Raji (cell line): ENCODE measurements around the gene SPSB2.

Experiments used
- POLR2A ChIP-seq: IDR thresholded peaks from 2 replicates; pipeline ENCODE4 v1.6.1; 2011; ENCODE audit warnings: low read depth, low read length, control low read depth; ENCODE audit not compliant: insufficient read depth

SPSB2 gene, protein sequence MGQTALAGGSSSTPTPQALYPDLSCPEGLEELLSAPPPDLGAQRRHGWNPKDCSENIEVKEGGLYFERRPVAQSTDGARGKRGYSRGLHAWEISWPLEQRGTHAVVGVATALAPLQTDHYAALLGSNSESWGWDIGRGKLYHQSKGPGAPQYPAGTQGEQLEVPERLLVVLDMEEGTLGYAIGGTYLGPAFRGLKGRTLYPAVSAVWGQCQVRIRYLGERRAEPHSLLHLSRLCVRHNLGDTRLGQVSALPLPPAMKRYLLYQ

DNA sequence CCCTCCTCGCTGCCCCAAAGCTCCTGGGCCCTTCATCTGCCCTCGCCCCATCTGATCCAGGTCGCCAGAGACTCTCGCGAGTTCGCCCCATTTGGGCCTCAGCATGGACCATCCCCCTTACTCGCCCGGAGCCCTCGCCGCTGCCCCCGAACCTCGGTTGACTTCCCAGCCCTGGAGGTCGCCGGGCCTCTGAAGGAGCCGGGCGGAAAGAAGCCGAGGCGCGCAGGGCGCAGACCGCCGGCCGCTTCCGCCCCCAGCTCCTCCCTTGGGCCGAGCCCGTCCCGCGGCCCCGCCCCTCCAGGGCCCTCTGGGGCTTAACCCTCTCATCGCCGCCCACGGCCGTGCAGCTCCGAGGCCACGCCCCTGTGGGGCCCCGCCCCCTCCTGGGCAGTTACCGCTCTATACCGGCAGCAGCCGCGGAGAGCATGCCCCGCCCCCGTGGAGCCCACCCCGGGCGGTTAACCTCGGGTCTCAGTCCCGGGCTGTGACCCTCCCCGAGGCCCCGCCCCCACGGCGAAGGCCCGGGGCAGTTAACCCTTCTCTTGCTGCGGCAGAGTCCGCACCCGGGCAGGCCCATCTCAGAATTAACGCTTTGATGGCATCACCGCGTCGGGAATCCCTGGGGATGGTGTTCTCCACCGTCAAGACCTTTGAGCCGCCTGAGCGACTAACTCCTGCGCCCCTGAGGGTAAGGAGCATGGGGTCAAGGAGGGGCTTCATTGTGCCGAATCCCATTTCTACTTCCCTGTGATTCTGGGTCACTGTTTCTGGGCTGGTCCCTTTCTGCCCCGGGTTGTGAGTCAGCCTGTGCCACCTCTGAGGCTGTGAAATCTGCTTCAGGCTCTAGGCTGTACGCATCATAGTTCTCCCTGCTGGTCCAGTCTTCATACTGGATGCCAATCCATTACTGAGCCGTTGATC is at the start of gene SPSB2:
TSS of gene SPSB2 (minus strand) at position 210 of the 921 bp plus-strand sequence. CDS start 402 bp downstream, outside the sequence.
- peak; percentile 67 for TF ChIP-seq POLR2A

DNA sequence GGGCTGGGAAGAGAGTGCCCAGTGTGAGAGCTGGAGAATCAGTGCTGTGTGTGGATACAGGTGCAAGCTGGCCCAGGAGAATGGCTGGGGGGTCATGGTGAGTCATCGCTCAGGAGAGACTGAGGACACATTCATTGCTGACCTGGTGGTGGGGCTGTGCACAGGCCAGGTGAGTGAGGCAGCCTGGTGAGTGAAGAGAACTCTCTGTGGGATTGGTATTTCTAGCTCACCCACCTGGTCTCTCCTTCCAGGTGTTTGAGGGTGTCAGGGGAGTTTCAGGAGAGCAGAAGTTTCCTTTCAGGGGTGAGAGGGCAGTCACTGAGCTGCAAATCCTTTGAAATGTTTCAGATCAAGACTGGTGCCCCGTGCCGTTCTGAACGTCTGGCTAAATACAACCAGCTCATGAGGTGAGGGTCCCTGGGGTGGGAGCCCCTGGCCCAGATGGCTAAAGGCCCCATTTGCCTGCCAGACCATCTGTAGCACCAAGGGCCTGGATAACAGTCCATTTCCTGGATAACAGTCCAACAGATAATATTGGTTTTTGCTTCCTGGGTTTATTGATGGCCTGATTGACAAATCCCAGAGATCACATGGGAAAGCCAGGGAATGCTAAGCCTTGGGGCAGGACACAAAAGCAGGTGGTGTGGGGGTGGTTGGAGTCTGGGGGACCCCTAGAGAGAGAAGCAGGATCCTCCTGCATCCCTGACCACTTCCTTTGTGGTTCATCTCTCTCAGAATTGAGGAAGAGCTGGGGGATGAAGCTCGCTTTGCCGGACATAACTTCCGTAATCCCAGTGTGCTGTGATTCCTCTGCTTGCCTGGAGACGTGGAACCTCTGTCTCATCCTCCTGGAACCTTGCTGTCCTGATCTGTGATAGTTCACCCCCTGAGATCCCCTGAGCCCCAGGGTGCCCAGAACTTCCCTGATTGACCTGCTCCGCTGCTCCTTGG is 49.2 kb upstream of the SPSB2 start:
- TF ChIP-seq POLR2A = no peak

DNA sequence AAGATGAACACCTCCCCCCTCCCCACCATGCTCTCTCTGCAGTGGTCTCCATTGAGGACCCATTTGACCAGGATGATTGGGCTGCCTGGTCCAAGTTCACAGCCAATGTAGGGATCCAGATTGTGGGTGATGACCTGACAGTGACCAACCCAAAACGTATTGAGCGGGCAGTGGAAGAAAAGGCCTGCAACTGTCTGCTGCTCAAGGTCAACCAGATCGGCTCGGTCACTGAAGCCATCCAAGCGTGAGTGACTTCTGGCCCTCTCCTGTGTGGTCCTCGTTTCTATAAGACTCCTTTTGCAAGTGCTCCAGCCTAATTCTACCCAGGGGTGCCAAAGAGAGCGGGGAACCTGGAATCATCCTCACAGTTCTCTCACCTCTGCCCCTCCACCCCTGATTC is 48.4 kb upstream of the SPSB2 start:
- TF ChIP-seq POLR2A = no peak

DNA sequence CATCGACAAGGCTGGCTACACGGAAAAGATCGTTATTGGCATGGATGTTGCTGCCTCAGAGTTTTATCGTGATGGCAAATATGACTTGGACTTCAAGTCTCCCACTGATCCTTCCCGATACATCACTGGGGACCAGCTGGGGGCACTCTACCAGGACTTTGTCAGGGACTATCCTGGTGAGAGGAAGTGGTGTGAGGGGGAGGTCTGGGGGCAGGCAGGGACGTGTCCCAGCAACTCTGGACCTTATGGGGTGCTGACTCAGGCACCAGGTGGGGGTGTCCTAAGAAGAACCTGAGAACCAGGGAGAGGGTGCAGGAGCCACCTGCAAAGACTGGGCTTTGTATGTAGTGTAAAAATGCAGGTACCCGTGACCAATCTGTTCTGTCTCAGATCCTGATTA is 46.5 kb upstream of the SPSB2 start:
- no peak for TF ChIP-seq POLR2A

DNA sequence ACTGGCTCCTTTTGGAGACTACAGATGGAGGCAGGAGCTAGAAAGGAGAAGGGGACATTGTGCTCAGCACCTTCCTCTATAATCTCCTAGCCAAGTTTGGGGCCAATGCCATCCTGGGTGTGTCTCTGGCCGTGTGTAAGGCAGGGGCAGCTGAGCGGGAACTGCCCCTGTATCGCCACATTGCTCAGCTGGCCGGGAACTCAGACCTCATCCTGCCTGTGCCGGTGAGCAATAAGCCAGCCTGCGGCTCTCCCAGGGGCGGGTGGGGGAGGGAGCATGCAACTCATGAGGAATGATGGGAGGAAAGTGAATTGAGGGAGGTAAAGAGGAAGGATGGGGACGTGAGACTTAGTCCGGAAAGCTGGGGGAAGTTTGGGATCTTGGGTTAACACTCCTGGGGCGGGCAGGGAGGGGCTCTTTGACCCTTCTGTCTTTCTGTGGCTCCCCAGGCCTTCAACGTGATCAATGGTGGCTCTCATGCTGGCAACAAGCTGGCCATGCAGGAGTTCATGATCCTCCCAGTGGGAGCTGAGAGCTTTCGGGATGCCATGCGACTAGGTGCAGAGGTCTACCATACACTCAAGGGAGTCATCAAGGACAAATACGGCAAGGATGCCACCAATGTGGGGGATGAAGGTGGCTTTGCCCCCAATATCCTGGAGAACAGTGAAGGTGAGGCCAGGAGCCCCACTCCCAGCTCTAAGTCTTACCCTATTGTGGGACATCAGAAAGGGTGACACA is 44.6 kb upstream of the SPSB2 start:
- TF ChIP-seq POLR2A = no peak

DNA sequence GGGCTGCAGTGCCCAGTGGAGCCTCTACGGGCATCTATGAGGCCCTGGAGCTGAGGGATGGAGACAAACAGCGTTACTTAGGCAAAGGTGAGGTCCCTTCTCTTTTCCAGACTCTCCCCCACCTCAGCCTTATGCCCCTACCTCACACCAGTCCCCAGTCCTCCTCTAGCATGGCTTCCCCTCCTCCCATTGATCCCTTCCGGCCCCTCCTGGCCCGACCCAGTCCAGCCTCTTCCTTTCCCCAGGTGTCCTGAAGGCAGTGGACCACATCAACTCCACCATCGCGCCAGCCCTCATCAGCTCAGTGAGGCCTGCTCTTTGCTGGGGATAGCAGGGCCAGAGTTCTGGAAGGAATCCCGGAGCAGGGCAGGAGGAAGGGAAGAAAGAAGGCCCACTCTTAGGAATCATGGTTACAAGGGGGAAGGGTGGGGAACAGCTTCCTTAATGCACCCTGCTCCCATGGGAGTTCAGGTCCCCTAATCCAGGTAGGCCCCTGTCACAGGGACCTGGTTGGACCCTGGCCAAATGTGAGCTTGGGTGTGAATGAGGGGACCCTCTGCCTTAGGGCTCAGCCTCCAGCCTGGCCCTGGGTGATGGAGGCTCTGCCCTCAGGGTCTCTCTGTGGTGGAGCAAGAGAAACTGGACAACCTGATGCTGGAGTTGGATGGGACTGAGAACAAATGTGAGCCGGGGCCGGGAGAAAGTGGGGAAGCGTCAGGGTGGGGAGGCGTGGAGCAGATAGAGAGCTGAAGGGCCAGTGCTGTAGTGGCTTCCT is 43.5 kb upstream of the SPSB2 start:
- TF ChIP-seq POLR2A = no peak

DNA sequence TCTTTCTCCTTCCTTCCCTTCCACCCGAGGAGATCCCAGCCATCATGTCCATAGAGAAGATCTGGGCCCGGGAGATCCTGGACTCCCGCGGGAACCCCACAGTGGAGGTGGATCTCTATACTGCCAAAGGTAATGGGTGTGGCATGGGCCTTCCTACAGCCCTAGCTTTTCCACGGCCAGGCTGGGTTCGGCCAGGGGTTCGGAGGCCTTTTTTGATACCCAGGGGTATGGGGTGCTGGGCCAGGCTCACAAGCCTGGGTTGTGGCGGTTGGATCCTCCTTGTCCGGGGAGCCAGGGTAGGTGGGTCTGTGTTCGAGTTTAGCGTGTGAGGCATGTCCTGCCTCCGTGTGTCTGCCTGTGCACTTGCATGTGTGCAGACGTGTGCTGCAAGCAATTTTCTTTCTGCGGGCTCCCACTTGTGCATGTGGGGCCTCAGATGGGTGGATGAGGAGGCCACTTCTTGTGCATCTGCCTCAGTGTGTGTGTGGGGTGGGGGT is 42.7 kb upstream of the SPSB2 start:
- no peak for TF ChIP-seq POLR2A

DNA sequence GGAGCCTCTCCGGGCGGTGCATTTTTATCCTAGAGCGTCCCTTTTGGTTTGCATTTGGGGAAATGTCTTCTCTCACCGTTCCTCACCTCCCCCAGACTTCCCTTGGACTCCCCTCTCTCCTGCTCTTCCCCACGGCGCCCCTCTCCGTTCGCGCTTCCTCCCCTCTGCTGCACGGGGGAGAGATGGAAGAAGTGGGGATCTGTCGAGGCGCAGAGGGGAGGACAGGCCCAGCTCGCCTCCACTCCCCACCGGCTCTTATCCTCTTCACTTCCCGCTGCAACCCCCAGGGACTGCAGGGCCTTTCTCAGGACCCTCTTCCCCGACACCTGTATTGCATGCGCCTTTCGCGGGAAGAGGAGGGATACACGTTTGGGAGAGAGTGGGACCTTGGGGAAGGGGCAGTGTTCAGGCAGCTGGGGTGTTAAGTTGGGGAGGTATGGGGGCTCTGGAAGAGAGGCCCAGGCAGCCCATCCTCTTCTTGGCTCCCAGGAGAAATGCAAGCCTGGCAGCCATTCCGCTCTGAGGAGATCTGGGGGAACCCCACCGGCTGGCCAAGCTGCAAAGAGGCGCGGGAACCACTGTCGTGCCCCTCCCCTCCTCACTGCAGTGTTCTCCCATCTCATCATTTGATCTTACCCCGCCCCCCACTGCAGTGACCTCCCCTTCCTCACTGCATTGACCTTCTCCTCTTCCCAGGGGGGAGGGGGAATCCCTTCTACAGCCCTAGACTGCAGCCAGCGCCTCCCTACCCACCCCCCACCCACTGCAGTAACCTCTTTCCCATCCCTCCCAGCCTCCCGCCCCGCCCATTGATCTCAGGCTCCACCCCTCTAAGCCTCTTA is 42.1 kb upstream of the SPSB2 start:
- TF ChIP-seq POLR2A = no peak

DNA sequence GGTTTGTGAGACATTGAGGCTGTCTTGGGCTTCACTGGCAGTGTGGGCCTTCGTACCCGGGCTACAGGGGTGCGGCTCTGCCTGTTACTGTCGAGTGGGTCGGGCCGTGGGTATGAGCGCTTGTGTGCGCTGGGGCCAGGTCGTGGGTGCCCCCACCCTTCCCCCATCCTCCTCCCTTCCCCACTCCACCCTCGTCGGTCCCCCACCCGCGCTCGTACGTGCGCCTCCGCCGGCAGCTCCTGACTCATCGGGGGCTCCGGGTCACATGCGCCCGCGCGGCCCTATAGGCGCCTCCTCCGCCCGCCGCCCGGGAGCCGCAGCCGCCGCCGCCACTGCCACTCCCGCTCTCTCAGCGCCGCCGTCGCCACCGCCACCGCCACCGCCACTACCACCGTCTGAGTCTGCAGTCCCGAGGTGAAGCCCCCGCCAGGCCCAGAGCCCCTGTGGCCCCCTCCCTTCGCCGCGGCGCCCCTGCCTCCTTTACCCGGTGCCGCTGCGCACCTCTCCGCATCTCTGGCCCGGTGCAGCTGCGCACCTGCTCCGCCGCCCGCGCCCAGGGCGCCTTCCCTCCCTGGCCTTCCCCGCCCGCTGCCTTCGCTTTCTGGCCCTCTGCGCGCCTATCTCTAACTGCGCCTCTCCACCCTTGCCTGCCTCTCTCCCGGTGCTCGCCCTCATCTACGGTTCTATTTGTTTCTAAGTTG is 41.3 kb upstream of the SPSB2 start, which contains the start of gene ENO2:
TSS of gene ENO2 (plus strand) at position 335 of the 701 bp plus-strand sequence. CDS start 1,253 bp downstream, outside the sequence.
- no peak for TF ChIP-seq POLR2A

DNA sequence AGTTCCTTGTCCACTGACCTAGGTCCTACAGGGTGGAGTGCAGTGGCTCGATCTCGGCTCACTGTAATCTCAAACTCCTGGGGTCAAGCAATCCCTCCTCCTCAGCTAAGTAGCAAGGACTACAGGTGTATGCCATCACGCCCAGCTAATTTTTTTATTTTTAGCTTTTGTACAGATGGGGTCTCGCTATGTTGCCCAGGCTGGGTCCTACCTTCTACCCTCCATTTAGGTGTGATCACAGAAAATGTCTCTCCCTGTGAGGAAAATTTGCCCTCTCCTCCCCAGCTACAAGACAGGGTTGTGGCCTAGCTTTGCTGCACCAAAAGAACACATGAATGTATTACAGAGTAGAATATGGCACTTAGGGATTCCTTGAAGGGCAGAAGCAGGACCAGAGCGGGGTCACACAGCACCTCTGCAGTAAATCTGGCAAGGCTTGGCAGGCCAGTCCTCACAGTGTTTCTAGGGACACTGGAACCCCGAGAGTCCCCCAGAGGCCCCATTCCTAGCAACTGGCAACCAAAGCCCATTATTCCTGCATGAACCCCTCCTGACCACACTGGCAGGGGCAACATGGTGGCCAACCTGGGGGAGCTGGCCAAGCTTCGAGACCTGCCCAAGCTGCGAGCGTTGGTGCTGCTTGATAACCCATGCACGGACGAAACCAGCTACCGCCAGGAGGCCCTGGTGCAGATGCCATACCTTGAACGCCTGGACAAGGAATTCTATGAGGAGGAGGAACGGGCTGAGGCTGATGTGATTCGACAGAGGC is 39.2 kb upstream of the SPSB2 start:
- TF ChIP-seq POLR2A = no peak
